Right atrium auricular region (tissue), 2 donors: ENCODE data around the gene ERGIC1. TPM values are rescaled to one million over a fixed set of nuclear protein-coding genes. Genes with fewer than 3 reads are reported as not detected.
A peak's percentile ranks its signal among the peaks of the same experiment; 100 is the strongest.

ENCODE experiments used
- DNase-seq: peaks from one replicate; pipeline ENCODE4 v3.0.0-alpha.2; 2019; ENCODE audit warnings: low spot score
- H3K27ac ChIP-seq, 2 donors: fragments of 200-600 bp; sonication (generic); 1 replicate in 1 of 2; 2 replicates in 1 of 2; pipeline ENCODE4 v1.5.1; 2016 to 2019
- H3K27me3 ChIP-seq, 2 donors: fragments of 200-600 bp; sonication (generic); one replicate each; pipeline versions ENCODE4 v1.5.1 to v1.6.0; 2017 to 2019
- H3K36me3 ChIP-seq: fragments of 200-600 bp; sonication (generic); one replicate; pipeline ENCODE4 v1.5.1; 2016
- H3K4me1 ChIP-seq, 2 donors: fragments of 200-600 bp; sonication (generic); one replicate each; pipeline versions ENCODE4 v1.5.1 to v1.6.0; 2017 to 2019
- H3K4me3 ChIP-seq, 2 donors: fragments of 200-600 bp; sonication (generic); 1 replicate in 1 of 2; 2 replicates in 1 of 2; pipeline ENCODE4 v1.5.1; 2017 to 2019; ENCODE audit warnings: mild to moderate bottlenecking in 1 of 2, moderate library complexity in 1 of 2
- H3K9me3 ChIP-seq, 2 donors: fragments of 200-600 bp; sonication (generic); one replicate each; pipeline ENCODE4 v1.5.1; 2019
- total RNA-seq, 2 donors: library from RNA; depleted of rRNA; stranded (reverse); fragments of >200 nt; gene quantifications; one replicate each; pipeline ENCODE4 v1.1.0, GENCODE V29; 2016
- TF ChIP-seq, protein P1 (sequence below), 2 donors: fragments of 200-600 bp; sonication (generic); IDR thresholded peaks; one replicate each; pipeline ENCODE4 v1.5.1; 2019; ENCODE audit warnings: antibody characterized with exemption in 2 of 2

Gene ERGIC1
- total RNA-seq, 2 donors from 2014 or later: 70.7 to 113 TPM

DNA sequence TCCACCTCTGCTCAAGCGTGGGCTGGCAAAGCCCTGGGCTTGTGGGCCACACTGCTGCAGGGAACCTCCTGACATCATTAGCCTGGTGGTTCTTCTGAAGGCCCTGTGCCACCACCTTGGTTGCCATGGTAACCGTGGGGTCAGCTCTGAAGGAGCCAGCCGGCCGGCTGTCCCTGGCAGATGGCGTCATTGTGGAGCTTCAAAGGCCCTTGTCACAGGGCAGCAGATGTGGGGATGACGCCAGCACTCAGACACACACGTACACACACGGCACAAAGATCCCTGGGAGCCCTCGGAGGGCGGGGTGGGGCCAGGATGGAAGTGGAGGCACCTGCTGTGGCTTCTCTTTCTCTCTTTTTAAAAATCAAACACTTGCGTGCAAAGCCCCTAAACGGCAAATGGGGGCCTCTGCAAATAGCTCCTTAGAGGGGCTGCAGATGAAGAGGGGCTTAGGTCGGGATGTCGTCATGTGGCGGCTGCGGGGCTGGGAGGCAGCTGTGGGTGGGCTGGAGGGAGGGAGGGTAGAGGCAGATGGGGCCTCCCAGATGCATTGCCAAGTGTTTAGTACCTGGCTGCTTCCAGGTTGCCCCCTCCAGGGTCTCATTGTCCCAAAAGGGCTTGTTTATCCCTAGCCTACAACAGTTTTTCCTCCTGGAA lies 105.7 kb downstream of the ERGIC1 start:
- DNase-seq: no peak
- Histone ChIP-seq H3K4me3 (no peak overlapping the region), H3K9me3 (no peaks in the 10 kb centered on the region), H3K4me1 (peaks cover 0 to 5% of the 10 kb centered on the region in 2 donors), H3K27ac (no peak overlapping the region), H3K27me3 (no peaks in the 10 kb centered on the region), H3K36me3 (peaks cover 27% of the 10 kb centered on the region)
- TF ChIP-seq, protein P1, sequence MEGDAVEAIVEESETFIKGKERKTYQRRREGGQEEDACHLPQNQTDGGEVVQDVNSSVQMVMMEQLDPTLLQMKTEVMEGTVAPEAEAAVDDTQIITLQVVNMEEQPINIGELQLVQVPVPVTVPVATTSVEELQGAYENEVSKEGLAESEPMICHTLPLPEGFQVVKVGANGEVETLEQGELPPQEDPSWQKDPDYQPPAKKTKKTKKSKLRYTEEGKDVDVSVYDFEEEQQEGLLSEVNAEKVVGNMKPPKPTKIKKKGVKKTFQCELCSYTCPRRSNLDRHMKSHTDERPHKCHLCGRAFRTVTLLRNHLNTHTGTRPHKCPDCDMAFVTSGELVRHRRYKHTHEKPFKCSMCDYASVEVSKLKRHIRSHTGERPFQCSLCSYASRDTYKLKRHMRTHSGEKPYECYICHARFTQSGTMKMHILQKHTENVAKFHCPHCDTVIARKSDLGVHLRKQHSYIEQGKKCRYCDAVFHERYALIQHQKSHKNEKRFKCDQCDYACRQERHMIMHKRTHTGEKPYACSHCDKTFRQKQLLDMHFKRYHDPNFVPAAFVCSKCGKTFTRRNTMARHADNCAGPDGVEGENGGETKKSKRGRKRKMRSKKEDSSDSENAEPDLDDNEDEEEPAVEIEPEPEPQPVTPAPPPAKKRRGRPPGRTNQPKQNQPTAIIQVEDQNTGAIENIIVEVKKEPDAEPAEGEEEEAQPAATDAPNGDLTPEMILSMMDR (IDR thresholded peaks at IDR 0.05): no peak

DNA sequence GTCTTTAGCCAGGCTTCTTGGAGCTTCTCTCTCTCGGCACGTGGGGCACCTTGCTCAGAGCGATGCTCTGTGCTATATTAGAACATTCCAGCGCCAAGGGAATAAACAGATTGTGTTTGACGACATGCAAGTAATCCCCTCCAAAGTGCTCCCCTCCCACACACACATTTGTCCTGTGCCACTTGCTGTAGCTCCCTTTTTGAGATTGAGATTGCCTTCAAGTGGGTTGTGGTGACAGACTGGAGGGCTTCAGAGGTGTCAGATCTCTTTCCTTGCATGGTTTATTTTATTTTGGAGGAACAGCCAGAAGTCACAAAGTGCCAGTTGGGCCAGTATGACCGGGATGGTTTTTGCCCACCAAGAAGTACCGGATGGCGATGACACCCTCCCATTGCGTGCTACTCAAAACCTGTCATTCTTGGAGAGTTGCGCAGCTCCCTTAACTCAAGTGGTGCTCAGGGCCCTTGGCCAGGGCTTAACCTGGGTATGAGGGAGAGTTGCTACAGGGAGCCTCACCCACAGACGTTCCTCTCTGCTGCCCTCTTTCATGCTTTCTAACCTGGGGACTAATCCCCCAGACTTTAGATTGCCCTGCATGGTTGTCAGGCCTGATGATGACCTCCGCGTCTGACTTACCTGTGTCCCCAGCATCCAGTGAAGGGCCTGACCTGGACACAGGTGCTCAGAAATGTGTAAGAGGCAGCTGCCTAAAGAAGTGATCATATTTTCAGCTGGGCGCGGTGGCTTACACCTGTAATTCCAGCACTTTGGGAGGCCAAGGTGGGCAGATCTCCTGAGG lies 106.4 kb downstream of the ERGIC1 start:
- TF ChIP-seq, protein P1 (IDR thresholded peaks at IDR 0.05): no peak
- Histone ChIP-seq H3K4me3 (no peak overlapping the region), H3K4me1 (peaks cover 0 to 5% of the 10 kb centered on the region in 2 donors), H3K36me3 (peaks cover 21% of the 10 kb centered on the region), H3K27me3 (no peaks in the 10 kb centered on the region), H3K27ac (no peak overlapping the region), H3K9me3 (no peaks in the 10 kb centered on the region)
- no peak for DNase-seq

DNA sequence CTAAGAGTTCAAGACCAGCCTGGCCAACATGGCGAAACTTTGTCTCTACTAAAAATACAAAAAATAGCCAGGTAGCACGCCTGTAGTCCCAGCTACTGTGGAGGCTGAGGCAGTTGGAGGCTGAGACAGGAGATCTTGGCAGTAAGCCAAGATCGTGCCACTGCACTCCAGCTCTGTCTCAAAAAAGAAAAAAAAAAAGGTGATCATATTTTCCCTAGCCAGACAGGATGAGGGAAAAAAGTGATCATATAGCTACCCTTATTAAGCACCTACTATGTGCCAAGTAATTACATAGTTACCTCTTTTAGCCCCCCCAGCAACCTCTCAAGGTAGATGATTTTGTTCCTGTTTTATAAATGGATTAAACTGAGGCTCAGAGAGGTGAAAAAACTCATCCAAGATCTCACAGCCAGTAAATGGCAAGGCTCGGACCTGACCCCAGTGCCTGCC lies 107.0 kb downstream of the ERGIC1 start:
- Histone ChIP-seq H3K36me3 (peaks cover 24% of the 10 kb centered on the region), H3K9me3 (no peaks in the 10 kb centered on the region), H3K4me3 (no peak overlapping the region), H3K4me1 (peaks cover 0 to 5% of the 10 kb centered on the region in 2 donors), H3K27me3 (no peaks in the 10 kb centered on the region), H3K27ac (no peak overlapping the region)
- TF ChIP-seq, protein P1 (IDR thresholded peaks at IDR 0.05): no peak
- DNase-seq: no peak

DNA sequence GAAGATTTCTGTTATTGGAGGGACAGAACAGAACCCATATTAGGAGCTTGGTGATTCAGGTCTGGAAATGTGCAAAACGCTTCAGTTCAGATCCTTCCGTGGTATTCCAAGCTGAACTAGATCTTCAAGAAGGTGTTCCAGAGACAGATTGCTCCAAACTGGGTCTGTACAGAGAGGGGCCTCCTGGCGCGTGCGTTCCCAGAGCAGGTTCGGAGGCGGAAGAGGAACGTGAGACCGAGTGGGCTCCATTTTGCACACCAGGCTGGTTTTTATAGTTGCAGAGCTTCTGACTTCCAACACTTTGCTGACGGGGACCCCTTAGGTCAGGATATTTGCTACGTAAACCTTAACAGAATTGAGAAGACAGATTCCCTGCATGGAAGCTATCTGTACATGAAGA lies 108.5 kb downstream of the ERGIC1 start:
- peaks cover 22% of the 10 kb centered on the region for H3K36me3 ChIP-seq
- H3K27ac ChIP-seq: no peak overlapping the region
- peaks cover 0 to 5% of the 10 kb centered on the region in 2 donors for H3K4me1 ChIP-seq
- no peak overlapping the region for H3K4me3 ChIP-seq
- H3K9me3 ChIP-seq: no peaks in the 10 kb centered on the region
- H3K27me3 ChIP-seq: no peaks in the 10 kb centered on the region
- no peak for DNase-seq
- TF ChIP-seq, protein P1 (IDR thresholded peaks at IDR 0.05): no peak

DNA sequence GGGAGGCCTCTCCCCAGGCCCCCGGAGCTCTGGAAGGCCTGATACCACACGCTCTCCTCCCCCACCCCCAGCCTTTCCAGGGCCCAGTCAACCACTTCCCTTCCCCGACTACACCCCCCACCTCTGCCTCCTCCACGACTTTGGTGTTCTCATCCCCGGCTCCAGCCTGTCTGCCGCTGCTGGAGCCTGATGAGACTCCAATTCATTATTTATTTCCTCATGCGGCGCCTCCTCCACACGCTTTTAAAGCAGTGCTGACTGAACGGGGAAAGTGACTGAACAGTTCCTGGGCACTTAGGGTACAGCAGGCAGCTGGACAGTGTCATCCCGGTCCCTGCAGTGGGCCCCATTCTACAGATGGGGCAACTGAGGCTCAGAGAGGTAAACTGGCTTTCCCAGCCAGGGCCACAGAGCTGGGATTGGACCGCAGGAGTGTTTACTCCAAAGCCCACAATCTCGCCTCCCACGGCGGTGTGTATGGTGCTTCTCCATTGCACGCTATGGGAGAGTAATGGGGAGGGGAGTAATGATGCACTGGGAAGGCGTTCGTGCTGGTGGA lies 109.3 kb downstream of the ERGIC1 start:
- peak overlapping the region in 1 of 2 donors; percentile 9 for H3K27ac ChIP-seq
- TF ChIP-seq, protein P1 (IDR thresholded peaks at IDR 0.05): no peak
- DNase-seq: no peak
- H3K9me3 ChIP-seq: no peaks in the 10 kb centered on the region
- H3K27me3 ChIP-seq: no peaks in the 10 kb centered on the region
- peaks cover 15% of the 10 kb centered on the region for H3K36me3 ChIP-seq
- peaks cover 0 to 5% of the 10 kb centered on the region in 2 donors for H3K4me1 ChIP-seq
- H3K4me3 ChIP-seq: no peak overlapping the region
